H1 (cell line): ENCODE results near the gene THEM5. TPM values are rescaled to one million over a fixed set of nuclear protein-coding genes. Genes with fewer than 3 reads are reported as not detected.

Source experiments
- CTCF ChIA-PET: fragments of 300-600 bp; sonication (Branson Sonifier 250); formaldehyde crosslinking; loops from one replicate; lab custom pipeline; 2021; ENCODE audit not compliant: partially characterized antibody; lab: Charles Lee
- POLR2A ChIA-PET: fragments of 300-600 bp; sonication (Branson Sonifier 250); formaldehyde crosslinking; loops from one replicate; lab custom pipeline; 2021; ENCODE audit warnings: inconsistent platforms; ENCODE audit not compliant: partially characterized antibody; lab: Charles Lee
- DNase-seq, 2 experiments: peaks; one replicate each; pipeline versions ENCODE4 v3.0.0 to v3.0.0-alpha.2; 2010 to 2022; ENCODE audit warnings: low spot score in 2 of 2, low read depth in 1 of 2, mixed read lengths in 1 of 2
- FAIRE-seq: peaks from 2 replicates; lab custom pipeline; 2011; peaks lifted over from hg19 to GRCh38; lab: Jason Lieb, UNC
- H2AFZ ChIP-seq: 2 replicates; pipeline ENCODE4 v1.8.1; 2012; ENCODE audit warnings: low read length, inconsistent platforms
- H2AK5ac ChIP-seq: 2 replicates; pipeline ENCODE4 v1.6.1; 2013; ENCODE audit warnings: low read depth, low read length
- H2BK120ac ChIP-seq: replicated peaks from 2 replicates; pipeline ENCODE3; 2013; ENCODE audit warnings: low read depth, low read length, inconsistent platforms
- H2BK12ac ChIP-seq: 2 replicates; pipeline ENCODE4 v1.6.1; 2013; ENCODE audit warnings: low read depth, low read length
- H2BK15ac ChIP-seq: 2 replicates; pipeline ENCODE4 v1.6.1; 2013; ENCODE audit warnings: low read length
- H2BK20ac ChIP-seq: 2 replicates; pipeline ENCODE4 v1.6.1; 2013; ENCODE audit warnings: low read length
- H2BK5ac ChIP-seq: 2 replicates; pipeline ENCODE4 v1.6.1; 2013; ENCODE audit warnings: low read depth, low read length
- H3K14ac ChIP-seq: 2 replicates; pipeline ENCODE4 v1.6.1; 2013; ENCODE audit warnings: inconsistent platforms; ENCODE audit not compliant: insufficient read length
- H3K18ac ChIP-seq: 2 replicates; pipeline ENCODE4 v1.6.1; 2013; ENCODE audit warnings: low read length; ENCODE audit errors: extremely low read depth
- H3K23ac ChIP-seq: 2 replicates; pipeline ENCODE4 v1.6.1; 2013; ENCODE audit warnings: inconsistent platforms; ENCODE audit not compliant: insufficient read length
- H3K23me2 ChIP-seq: 2 replicates; pipeline ENCODE4 v1.6.1; 2013; ENCODE audit warnings: low read depth, low read length
- H3K27ac ChIP-seq: 2 replicates; pipeline ENCODE4 v1.6.1; 2011; ENCODE audit warnings: low read depth, low read length, inconsistent platforms
- H3K27me3 ChIP-seq, 4 experiments: replicated peaks in 1 of 4; 1 replicate in 1 of 4; 2 replicates in 3 of 4; pipeline versions ENCODE4 v1.6.1 to v1.8.1; 2011 to 2013; ENCODE audit warnings: low read length in 3 of 4, mild to moderate bottlenecking in 3 of 4, inconsistent platforms in 2 of 4, mixed read lengths in 2 of 4, moderate library complexity in 1 of 4; ENCODE audit not compliant: control insufficient read depth in 3 of 4, insufficient read depth in 3 of 4; ENCODE audit errors: extremely low read depth in 1 of 4
- H3K36me3 ChIP-seq, 4 experiments: 2 replicates each; pipeline versions ENCODE4 v1.6.1 to v1.8.1; 2011 to 2013; ENCODE audit warnings: mild to moderate bottlenecking in 4 of 4, low read length in 3 of 4, moderate library complexity in 2 of 4, control low read depth in 1 of 4, inconsistent platforms in 1 of 4; ENCODE audit not compliant: insufficient read depth in 4 of 4, control insufficient read depth in 2 of 4
- H3K4ac ChIP-seq: replicated peaks from 2 replicates; pipeline ENCODE3; 2013; ENCODE audit warnings: low read length, low read depth, mixed read lengths, inconsistent platforms; ENCODE audit not compliant: insufficient read length
- H3K4me1 ChIP-seq, 4 experiments: replicated peaks in 1 of 4; 1 replicate in 1 of 4; 2 replicates in 3 of 4; pipeline versions ENCODE4 v1.6.1 to v1.8.1; 2011 to 2013; ENCODE audit warnings: low read length in 3 of 4, inconsistent platforms in 2 of 4, mixed read lengths in 1 of 4; ENCODE audit not compliant: insufficient read depth in 4 of 4, control insufficient read depth in 3 of 4
- H3K4me2 ChIP-seq, 2 experiments: 2 replicates each; pipeline versions ENCODE4 v1.6.1 to v1.8.1; 2011 to 2013; ENCODE audit warnings: low read depth in 2 of 2, low read length in 2 of 2, control low read depth in 1 of 2, inconsistent platforms in 1 of 2, mild to moderate bottlenecking in 1 of 2; ENCODE audit not compliant: insufficient read depth in 1 of 2
- H3K4me3 ChIP-seq, 4 experiments: fragments of 200-600, 300-600 bp in 1 of 4; sonication (generic), shearing (Covaris generic), sonication (Bioruptor Twin) in 1 of 4; 2 replicates each; pipeline versions ENCODE4 v1.5.1 to v1.8.1; 2011 to 2016; ENCODE audit warnings: low read length in 4 of 4, low read depth in 3 of 4, control low read depth in 2 of 4, inconsistent platforms in 2 of 4, mild to moderate bottlenecking in 2 of 4, mixed read lengths in 1 of 4, moderate library complexity in 1 of 4; ENCODE audit not compliant: insufficient read depth in 2 of 4; ENCODE audit errors: extremely low read depth in 1 of 4
- H3K56ac ChIP-seq: replicated peaks from 2 replicates; pipeline ENCODE3; 2013; ENCODE audit warnings: low read depth, mild to moderate bottlenecking, mixed read lengths, low read length, inconsistent platforms; ENCODE audit not compliant: insufficient read length
- H3K79me1 ChIP-seq: 2 replicates; pipeline ENCODE4 v1.6.1; 2013; ENCODE audit warnings: low read depth, low read length, control low read depth
- H3K79me2 ChIP-seq, 2 experiments: 2 replicates each; pipeline versions ENCODE4 v1.6.1 to v1.8.1; 2012 to 2013; ENCODE audit warnings: low read length in 2 of 2, mild to moderate bottlenecking in 2 of 2, inconsistent platforms in 1 of 2; ENCODE audit not compliant: insufficient read depth in 2 of 2, control insufficient read depth in 1 of 2
- H3K9ac ChIP-seq, 4 experiments: replicated peaks in 1 of 4; 1 replicate in 1 of 4; 2 replicates in 3 of 4; pipeline versions ENCODE4 v1.6.1 to v1.8.1; 2011 to 2013; ENCODE audit warnings: low read depth in 3 of 4, low read length in 3 of 4, control low read depth in 2 of 4, mild to moderate bottlenecking in 2 of 4, moderate library complexity in 2 of 4, inconsistent platforms in 1 of 4; ENCODE audit errors: extremely low read depth in 1 of 4
- H3K9me3 ChIP-seq, 2 experiments: 2 replicates each; pipeline versions ENCODE4 v1.6.1 to v1.8.1; 2012 to 2013; ENCODE audit warnings: mild to moderate bottlenecking in 2 of 2, moderate library complexity in 2 of 2, control low read depth in 1 of 2, inconsistent platforms in 1 of 2, low read depth in 1 of 2, low read length in 1 of 2, mixed read lengths in 1 of 2; ENCODE audit not compliant: insufficient read depth in 2 of 2
- H4K20me1 ChIP-seq, 2 experiments: replicated peaks in 1 of 2; 2 replicates each; pipeline versions ENCODE3 to v1.8.1; 2011 to 2013; ENCODE audit warnings: inconsistent platforms in 2 of 2, low read length in 2 of 2, mild to moderate bottlenecking in 1 of 2; ENCODE audit not compliant: insufficient read depth in 2 of 2, control insufficient read depth in 1 of 2
- H4K5ac ChIP-seq: 2 replicates; pipeline ENCODE4 v1.6.1; 2013; ENCODE audit warnings: low read length, low read depth, mixed read lengths, inconsistent platforms; ENCODE audit not compliant: insufficient read length
- H4K8ac ChIP-seq: 2 replicates; pipeline ENCODE4 v1.8.0; 2013; ENCODE audit warnings: mild to moderate bottlenecking, moderate library complexity, low read length, inconsistent platforms; ENCODE audit not compliant: insufficient read depth; ENCODE audit errors: extremely low read depth
- H4K91ac ChIP-seq: replicated peaks from 2 replicates; pipeline ENCODE3; 2013; ENCODE audit warnings: low read length, mixed read lengths, inconsistent platforms; ENCODE audit not compliant: insufficient read length
- CHD2 ChIP-seq: IDR thresholded peaks from 2 replicates; pipeline ENCODE4 v1.6.1; 2012; ENCODE audit warnings: low read length, improper control_type of control experiment
- CTCF ChIP-seq, 3 experiments: IDR thresholded peaks; 1 replicate in 2 of 3; 2 replicates in 1 of 3; pipeline versions ENCODE4 v1.5.1 to v1.6.1; 2011; ENCODE audit warnings: low read length in 3 of 3, mild to moderate bottlenecking in 3 of 3, inconsistent platforms in 2 of 3, low read depth in 1 of 3, moderate library complexity in 1 of 3; ENCODE audit not compliant: insufficient read depth in 1 of 3; ENCODE audit errors: control extremely low read depth in 1 of 3
- MAX ChIP-seq: IDR thresholded peaks from 2 replicates; pipeline ENCODE4 v1.6.1; 2012; ENCODE audit warnings: inconsistent platforms
- POLR2A ChIP-seq, 2 experiments: IDR thresholded peaks; 1 replicate in 1 of 2; 2 replicates in 1 of 2; pipeline ENCODE4 v1.6.1; 2011; ENCODE audit warnings: low read depth in 2 of 2, low read length in 2 of 2, mild to moderate bottlenecking in 2 of 2; ENCODE audit errors: control extremely low read depth in 1 of 2
- POU5F1 ChIP-seq: IDR thresholded peaks from 2 replicates; pipeline ENCODE4 v1.6.1; 2011; ENCODE audit warnings: low read depth, mild to moderate bottlenecking, low read length, moderate library complexity
- SP1 ChIP-seq: IDR thresholded peaks from 2 replicates; pipeline ENCODE4 v1.6.1; 2011; ENCODE audit warnings: low read depth, low read length
- WGBS, 2 experiments: shearing (Covaris generic) in 1 of 2; methylation state at CpG; one replicate each; pipeline versions ENCODE4 v1.1.6 to v1.1.7; 2013 to 2015; ENCODE audit warnings: low lambda C conversion rate in 2 of 2, mixed read lengths in 2 of 2, inconsistent platforms in 1 of 2, low coverage in 1 of 2, missing lambda C conversion rate in 1 of 2; ENCODE audit not compliant: insufficient replicate concordance in 2 of 2, insufficient coverage in 1 of 2, insufficient read length in 1 of 2; ENCODE audit errors: extremely low coverage in 1 of 2, missing lambda C conversion rate in 1 of 2; 5-methylcytosine and 5-hydroxymethylcytosine counted together
- polyA plus RNA-seq, 7 experiments: library from polyadenylated mRNA; depleted of rRNA in 3 of 7; stranded (reverse) in 5 of 7; unstranded in 2 of 7; fragments of >200 nt in 5 of 7; fragments of 200-250 nt in 2 of 7; gene quantifications; 1 replicate in 5 of 7; 2 replicates in 1 of 7; 4 replicates in 1 of 7; pipeline versions ENCODE4 v1.2.1 to v1.2.3, GENCODE V29; 2011 to 2013; ENCODE audit warnings: missing spikeins in 2 of 7, mixed read lengths in 2 of 7
- total RNA-seq: library from RNA; stranded (reverse); fragmentation: NEBNext Ultra II Directional; extraction: Animal tissue kit (Norgen Biotek cat#: 25700); gene quantifications from 2 replicates; pipeline ENCODE4 v1.2.1, GENCODE V29; 2021

THEM5 gene
- total and polyA plus RNA-seq, 2 of the 8 experiments (the other 6 are each of a cell fraction or from before 2014, with no cell fraction given): not detected

GRCh38 chr1:151843398-151843797 is 10.1 kb downstream of the THEM5 start:
- ChIA-PET CTCF (interaction anchor here (0.6 to 1.2 kb wide), 3 partner anchors 119 to 1615 kb away, joined by 3 to 4 read pairs (median 3); no protein-coding TSS in a partner anchor), POLR2A (no interaction called here)
- FAIRE-seq: no peak
- no peak for TF ChIP-seq SP1
- no peak for TF ChIP-seq CHD2
- no peak for TF ChIP-seq MAX
- no peak for TF ChIP-seq POU5F1
- TF ChIP-seq CTCF (IDR thresholded peaks at IDR 0.05; ENCODE audit: control extremely low read depth in 1 of 3, insufficient read depth in 1 of 3, low read depth in 1 of 3, low read length in 3 of 3): no peak
- TF ChIP-seq POLR2A (IDR thresholded peaks at IDR 0.05; ENCODE audit: control extremely low read depth in 1 of 2, low read depth in 2 of 2, low read length in 2 of 2): no peak

More at GRCh38 chr1:151843398-151843797, 10.1 kb downstream of the THEM5 start:
- peaks cover 0 to 7% (median 5%) of the 10 kb centered on the region in 4 experiments; a peak in 5 of 7 replicates for H3K27me3 ChIP-seq
- no peak overlapping the region for H3K18ac ChIP-seq
- no peak overlapping the region for H4K5ac ChIP-seq
- H3K36me3 ChIP-seq: no peaks in the 10 kb centered on the region
- no peak for DNase-seq
- no peaks in the 10 kb centered on the region for H3K79me2 ChIP-seq
- no peak overlapping the region for H2BK120ac ChIP-seq
- no peak overlapping the region for H3K56ac ChIP-seq
- no peak overlapping the region for H3K4me3 ChIP-seq
- no peak overlapping the region for H2BK5ac ChIP-seq
- H2BK15ac ChIP-seq: no peak overlapping the region
- H3K23me2 ChIP-seq: peaks cover 21% of the 10 kb centered on the region
- no peak overlapping the region for H2BK12ac ChIP-seq
- H3K14ac ChIP-seq: no peak overlapping the region
- H4K20me1 ChIP-seq: no peaks in the 10 kb centered on the region
- H3K4me1 ChIP-seq: peaks cover 12 to 16% (median 14%) of the 10 kb centered on the region in 4 experiments
- H3K23ac ChIP-seq: no peak overlapping the region
- H3K9ac ChIP-seq: no peak overlapping the region
- no peak overlapping the region for H4K91ac ChIP-seq
- no peaks in the 10 kb centered on the region for H3K79me1 ChIP-seq
- no peak overlapping the region for H2BK20ac ChIP-seq
- H3K27ac ChIP-seq: no peak overlapping the region
- H2AK5ac ChIP-seq: no peak overlapping the region
- no peaks in the 10 kb centered on the region for H3K9me3 ChIP-seq
- 79% methylated on average over 2 of the region's 2 CpGs; no CpG with 5 or more reads in 1 of the 2 experiments for WGBS, 2 experiments
- H2AFZ ChIP-seq: no peak overlapping the region
- H3K4ac ChIP-seq: no peak overlapping the region
- H3K4me2 ChIP-seq: no peak overlapping the region
- H4K8ac ChIP-seq: no peak overlapping the region
